ENCODE results near the gene CRTC3.
"Not testable (repeated sequence)": the region's sequence is repeated elsewhere in the genome, so short reads cannot be mapped to it uniquely, and the experiment has no call there.

Gene CRTC3

DNA sequence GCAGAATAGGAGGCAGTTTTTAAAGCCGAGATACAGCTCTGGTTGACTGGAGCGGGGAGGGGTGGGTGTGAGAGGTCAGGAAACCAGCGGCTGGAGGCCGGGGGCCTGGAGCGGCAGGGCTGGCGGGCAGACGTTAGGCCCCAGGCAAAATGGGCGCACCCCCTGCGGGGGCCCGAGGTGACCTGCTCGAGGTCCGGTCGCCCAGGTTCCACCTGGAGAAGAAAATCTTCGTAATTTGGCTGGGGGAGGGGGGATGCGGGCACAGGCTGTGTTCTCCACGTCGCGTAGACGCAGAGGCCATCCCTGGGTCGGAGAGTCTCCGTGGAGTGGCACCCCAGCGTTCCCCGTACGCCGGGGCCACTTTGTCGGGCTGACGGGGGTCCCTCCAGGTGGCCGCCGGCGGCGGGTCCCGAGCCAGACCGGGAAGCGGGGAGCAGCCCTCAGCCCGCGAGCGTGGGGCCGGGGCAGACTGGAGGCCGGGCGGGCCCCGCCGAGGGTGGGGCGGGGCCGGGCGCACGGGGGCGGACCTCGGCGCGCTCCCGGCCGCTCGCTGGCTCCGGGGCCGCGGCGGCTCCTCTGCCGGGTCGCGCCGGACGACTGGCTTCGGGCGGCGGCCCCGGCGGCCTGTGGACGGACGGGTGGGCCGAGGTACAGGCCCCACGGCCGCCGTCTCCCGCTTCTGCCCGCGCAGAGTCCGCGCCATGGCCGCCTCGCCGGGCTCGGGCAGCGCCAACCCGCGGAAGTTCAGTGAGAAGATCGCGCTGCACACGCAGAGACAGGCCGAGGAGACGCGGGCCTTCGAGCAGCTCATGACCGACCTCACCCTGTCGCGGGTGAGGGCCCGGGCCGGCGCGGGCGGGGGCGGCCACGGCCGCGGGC, at the start of gene CRTC3:
Gene CRTC3 (plus strand): TSS at position 553 of the 879 bp plus-strand sequence. CDS start 149 bp downstream, at position 702.
- FAIRE-seq = no peak

GRCh38 chr15:90481023-90481422, 48.7 kb upstream of the CRTC3 start:
- FAIRE-seq = no peak

GRCh38 chr15:90482124-90483011, 47.4 kb upstream of the CRTC3 start:
- FAIRE-seq = no peak

DNA sequence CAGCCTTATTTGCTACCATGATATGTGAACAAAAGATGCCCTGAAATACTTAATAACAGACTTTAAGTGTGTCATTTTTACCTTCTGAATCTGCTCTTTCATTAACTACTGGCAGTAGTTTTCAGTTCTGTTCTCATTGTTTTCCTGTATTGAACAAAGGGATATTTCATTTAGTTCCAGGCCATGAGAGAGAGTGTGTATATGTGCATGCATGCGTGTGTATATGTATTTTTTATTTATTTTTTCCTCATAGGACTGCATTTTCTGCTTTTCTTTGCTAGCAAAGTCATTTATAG, 46.8 kb upstream of the CRTC3 start:
- no peak for FAIRE-seq

- no peak for FAIRE-seq
These were observed 46.1 kb upstream of the CRTC3 start for GRCh38 chr15:90483637-90484036.

- no peak for FAIRE-seq
These were observed 42.5 kb upstream of the CRTC3 start for GRCh38 chr15:90487186-90487585.

DNA sequence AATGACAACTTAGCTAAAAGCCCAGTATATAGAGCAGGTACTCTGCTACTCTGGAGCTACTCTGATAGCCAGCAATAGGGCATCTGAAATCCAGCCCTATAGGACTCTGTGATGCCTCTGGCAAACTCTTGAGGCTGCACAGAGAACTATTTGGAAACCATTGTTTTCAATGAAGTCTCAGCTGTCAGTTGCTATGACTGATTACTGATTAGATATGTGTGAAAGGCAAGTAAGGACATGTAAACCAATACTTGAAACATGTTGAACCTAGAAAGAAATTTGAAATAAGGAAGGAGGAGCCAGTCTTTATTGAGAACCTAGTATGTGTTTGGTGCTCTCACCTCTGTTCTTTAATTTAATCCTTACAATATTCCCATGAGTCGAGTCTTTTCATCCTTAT, 40.2 kb upstream of the CRTC3 start:
- FAIRE-seq = no peak

- FAIRE-seq = no peak
These were observed 39.8 kb upstream of the CRTC3 start for GRCh38 chr15:90489944-90490343.

GRCh38 chr15:90493647-90494046, 36.1 kb upstream of the CRTC3 start:
- no peak for FAIRE-seq

DNA sequence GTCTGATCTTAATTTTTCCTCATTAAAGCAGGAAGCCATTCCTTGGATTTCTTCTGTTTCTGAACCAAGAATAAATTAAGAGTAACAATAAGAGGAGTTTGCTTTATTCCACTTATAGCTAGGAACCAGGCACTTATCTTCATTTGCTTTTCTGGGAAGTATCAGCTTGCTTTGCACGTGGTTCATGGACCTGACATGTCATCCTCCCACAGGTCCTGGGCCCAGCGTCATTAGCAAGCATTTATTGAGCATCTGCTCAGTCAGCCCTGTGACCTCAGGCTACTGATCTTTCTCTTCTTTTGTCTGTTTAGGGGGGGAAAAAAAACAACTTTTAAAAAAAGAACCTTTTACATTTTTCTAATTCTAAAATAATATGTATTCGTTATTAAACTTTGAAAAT, 34.7 kb upstream of the CRTC3 start:
- FAIRE-seq = no peak

DNA sequence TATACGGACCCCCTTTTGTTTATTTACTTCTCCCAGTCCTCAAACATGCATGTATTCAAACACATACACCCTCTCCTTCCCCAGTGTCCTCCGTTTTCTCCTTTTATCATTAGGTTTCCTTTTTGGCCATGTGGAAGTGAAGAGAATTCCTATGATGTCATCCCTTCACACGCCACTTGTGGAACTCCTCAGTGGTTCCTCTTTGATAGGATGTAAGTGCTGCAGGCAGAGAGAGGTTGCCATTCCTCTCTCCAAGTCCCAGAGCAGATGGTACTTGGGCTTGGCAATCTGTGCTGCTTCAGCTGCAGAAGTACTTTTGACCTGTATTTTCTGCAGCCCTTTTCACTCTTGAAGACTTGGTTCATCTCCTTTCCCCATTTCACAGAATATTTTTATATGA, 32.9 kb upstream of the CRTC3 start:
- FAIRE-seq = no peak

DNA sequence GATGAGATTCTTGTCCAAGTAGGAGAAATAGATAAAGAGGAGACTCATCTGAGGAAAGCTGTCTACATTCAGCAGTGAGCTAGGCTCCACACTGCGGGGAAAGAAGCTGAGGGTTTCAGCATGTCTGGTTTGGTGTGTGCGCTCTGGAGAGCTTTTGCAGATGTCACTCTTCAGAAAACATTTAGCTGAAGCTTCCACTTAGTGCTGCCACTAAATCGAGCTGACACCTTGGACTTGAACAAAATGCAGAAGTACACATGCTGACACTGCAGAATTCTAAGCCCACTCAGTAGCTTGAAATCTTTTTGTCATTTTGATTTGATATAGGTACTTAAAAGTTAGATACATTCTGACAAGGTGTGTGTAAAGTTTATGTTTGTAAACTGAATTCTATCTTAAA, 32.3 kb upstream of the CRTC3 start:
- FAIRE-seq = no peak

- no peak for FAIRE-seq
These were observed 31.8 kb upstream of the CRTC3 start for GRCh38 chr15:90497912-90498311.

DNA sequence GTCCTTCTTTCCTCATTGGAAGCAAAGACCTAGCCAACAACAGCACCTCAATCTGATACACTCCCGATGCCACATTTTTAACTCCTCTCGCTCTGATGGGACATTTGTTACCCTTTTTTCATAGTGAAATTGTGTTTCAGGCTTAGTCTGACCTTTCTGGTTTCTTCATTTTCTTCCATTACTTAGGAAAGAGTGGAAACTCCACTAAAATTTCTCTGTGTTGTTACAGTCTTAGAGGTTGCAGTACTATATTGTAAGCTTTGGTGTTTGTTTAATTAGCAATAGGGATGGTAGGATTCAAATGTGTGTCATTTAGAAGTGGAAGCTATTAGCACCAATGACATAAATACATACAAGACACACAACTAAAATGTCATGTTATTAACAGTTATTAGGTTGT, 29.6 kb upstream of the CRTC3 start:
- no peak for FAIRE-seq

- FAIRE-seq = no peak
These were observed 27.8 kb upstream of the CRTC3 start for GRCh38 chr15:90501898-90502297.

DNA sequence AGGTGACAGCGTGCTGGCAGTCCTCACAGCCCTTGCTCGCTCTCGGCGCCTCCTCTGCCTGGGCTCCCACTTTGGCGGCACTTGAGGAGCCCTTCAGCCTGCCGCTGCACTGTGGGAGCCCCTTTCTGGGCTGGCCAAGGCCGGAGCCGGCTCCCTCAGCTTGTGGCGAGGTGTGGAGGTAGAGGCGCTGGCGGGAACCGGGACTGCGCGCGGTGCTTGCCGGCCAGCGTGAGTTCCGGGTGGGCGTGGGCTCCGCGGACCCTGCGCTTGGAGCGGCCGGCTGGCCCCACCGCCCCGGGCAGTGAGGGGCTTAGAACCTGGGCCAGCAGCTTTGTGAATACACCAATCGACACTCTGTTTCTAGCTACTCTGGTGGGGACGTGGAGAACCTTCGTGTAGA, 18.9 kb upstream of the CRTC3 start:
- FAIRE-seq = not testable (repeated sequence)

DNA sequence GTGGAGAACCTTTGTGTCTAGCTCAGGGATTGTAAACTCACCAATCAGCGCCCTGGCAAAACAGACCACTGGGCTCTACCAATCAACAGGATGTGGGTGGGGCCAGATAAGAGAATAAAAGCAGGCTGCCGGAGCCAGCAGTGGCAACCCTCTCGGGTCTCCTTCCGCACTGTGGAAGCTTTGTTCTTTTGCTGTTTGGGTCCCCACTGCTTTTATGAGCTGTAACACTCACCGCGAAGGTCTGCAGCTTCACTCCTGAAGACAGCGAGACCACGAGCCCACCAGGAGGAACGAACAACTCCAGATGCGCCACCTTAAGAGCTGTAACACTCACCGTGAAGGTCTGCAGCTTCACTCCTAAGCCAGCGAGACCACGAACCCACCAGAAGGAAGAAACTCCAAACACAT, 18.5 kb upstream of the CRTC3 start:
- not testable (repeated sequence) for FAIRE-seq

DNA sequence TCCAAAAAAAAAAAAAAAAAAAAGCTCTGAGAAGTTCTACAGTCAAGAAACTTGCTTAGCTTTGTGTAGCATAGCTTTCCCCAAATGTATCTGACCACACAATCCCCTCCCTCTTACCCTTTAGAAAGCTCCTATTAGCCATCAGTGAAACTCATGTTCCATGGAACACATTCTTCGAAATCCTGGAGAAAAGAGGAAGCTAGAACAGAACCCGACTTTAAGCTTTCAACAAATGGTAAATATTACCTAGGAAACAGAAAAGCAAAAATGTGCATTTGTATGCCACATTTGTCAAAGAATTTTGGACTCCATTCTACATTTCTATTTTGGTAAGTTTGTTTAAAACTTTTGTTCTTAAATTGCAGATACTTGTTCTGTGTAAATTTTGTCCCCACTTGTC, 17.4 kb upstream of the CRTC3 start:
- FAIRE-seq = no peak

DNA sequence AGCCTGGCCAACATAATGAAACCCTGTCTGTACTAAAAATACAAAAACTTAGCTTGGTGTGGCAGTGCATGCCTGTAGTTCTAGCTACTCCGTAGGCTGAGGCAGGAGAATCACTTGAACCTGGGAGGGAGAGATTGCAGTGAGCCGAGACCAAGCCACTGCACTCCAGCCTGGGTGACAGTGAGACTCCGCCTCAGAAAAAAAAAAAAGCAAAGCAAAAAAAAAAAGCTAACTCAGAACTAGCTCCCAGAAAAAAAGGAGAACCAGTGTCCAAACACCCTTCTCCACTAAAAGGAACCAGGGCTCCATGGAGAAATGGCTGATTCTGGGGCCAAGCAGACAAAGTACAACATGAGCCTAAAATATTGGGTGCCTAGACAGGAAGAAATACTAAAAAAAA, 16.7 kb upstream of the CRTC3 start:
- FAIRE-seq = no peak

DNA sequence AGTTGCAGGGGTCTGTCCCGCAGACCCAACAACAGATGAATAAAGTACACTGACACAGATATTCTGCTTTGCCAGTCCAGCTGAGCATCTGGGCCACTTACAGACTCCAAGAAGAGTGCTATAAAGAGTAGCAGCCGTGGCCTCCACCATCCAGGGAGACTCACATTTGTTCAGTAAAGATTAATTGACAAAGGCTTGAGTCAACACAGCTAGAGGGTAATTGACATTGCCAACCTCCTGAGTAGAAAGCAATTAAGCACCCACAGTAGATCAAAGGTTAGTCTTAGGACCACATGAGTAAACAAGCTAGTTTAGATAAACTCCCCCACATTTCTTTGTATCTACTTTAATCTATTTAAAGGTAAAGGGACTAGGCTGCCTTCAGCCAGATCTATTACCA, 16.3 kb upstream of the CRTC3 start:
- FAIRE-seq = no peak

DNA sequence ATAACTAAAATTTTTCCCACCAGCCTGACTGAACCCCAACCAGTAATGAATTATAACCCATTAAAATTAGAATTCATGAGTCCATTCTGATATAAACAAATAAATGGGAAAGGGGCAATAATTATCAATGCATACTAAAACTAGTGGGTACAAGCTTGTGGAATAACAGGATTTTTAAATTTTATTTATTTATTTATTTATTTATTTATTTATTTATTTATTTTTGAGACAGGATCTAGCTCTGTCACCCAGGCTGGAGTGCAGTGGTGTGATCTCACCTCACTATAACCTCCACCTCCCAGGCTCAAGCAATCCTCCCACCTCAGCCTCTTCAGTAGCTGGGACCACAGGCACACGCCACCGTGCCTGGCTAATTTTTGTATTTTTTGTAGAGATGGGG, 15.8 kb upstream of the CRTC3 start:
- not testable (repeated sequence) for FAIRE-seq

- no peak for FAIRE-seq
These were observed 10.0 kb upstream of the CRTC3 start for GRCh38 chr15:90519688-90520087.

DNA sequence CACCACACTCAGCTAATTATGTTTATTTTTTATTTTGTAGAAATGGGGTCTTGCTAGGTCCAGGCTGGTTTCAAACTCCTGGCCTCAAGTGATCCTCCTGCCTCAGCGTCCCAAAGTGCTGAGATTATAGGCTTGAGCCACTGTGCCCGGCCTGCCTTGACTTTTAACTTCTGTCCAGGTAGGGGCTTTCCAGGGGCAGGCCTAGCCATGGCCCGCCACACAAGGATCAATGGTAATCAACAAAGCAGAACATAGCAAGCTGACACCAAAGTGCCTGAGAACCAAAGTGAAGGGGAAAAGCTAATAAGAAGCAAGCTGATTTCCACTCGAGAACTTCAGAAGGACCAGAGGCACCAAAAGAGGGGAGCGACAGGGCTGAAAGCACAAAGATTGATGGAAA, 9.4 kb upstream of the CRTC3 start:
- FAIRE-seq = no peak

- FAIRE-seq = no peak
These were observed 6.3 kb upstream of the CRTC3 start for GRCh38 chr15:90523373-90523772.
